ENCODE data around the gene USP48.

Gene USP48

GRCh38 chr1:21638531-21639341 is 144.2 kb downstream of the USP48 start (continued):
- no peak for TF ChIP-seq ZNF140 (tag by site-specific recombination; IDR thresholded peaks at IDR 0.05)

GRCh38 chr1:21637514-21637913 is 145.4 kb downstream of the USP48 start:
- TF ChIP-seq ZNF544 (tag by site-specific recombination; IDR thresholded peaks at IDR 0.05): no peak
- TF ChIP-seq ZNF146 (tag by site-specific recombination; IDR thresholded peaks at IDR 0.05): peak; percentile 81; the same call in 1 of the 2 replicates
- Histone ChIP-seq H3K36me3 (ENCODE audit: control insufficient read depth in 2 of 2, insufficient read depth in 1 of 2, low read length in 2 of 2) (no peaks in the 10 kb centered on the region), H3K27ac (ENCODE audit: extremely low read depth, low read depth, low read length) (no peak overlapping the region), H3K9me3 (ENCODE audit: control insufficient read depth, insufficient read depth, low read depth, low read length) (no peaks in the 10 kb centered on the region), H3K4me3 (ENCODE audit: low read depth, low read length) (no peak overlapping the region), H3K4me1 (ENCODE audit: control insufficient read depth, insufficient read depth, low read length) (peaks cover 5% of the 10 kb centered on the region)
- CTCF ChIA-PET: no interaction called here
- POLR2A ChIA-PET: no interaction called here

- POLR2A ChIA-PET: no interaction called here
- TF ChIP-seq ZNF664 (tag by site-specific recombination; IDR thresholded peaks at IDR 0.05): peak; percentile 91
- no peak for TF ChIP-seq PRDM1 (tag by site-specific recombination; IDR thresholded peaks at IDR 0.05)
- Histone ChIP-seq H3K4me1 (ENCODE audit: control insufficient read depth, insufficient read depth, low read length) (peaks cover 5% of the 10 kb centered on the region), H3K9me3 (ENCODE audit: control insufficient read depth, insufficient read depth, low read depth, low read length) (no peaks in the 10 kb centered on the region), H3K4me3 (ENCODE audit: low read depth, low read length) (no peak overlapping the region), H3K27ac (ENCODE audit: extremely low read depth, low read depth, low read length) (no peak overlapping the region), H3K36me3 (ENCODE audit: control insufficient read depth in 2 of 2, insufficient read depth in 1 of 2, low read length in 2 of 2) (no peaks in the 10 kb centered on the region)
- CTCF ChIA-PET: no interaction called here
Observed at GRCh38 chr1:21636029-21636428, 146.9 kb downstream of the USP48 start.

- Histone ChIP-seq H3K9me3 (ENCODE audit: control insufficient read depth, insufficient read depth, low read depth, low read length) (no peaks in the 10 kb centered on the region), H3K4me3 (ENCODE audit: low read depth, low read length) (no peak overlapping the region), H3K36me3 (ENCODE audit: control insufficient read depth in 2 of 2, insufficient read depth in 1 of 2, low read length in 2 of 2) (no peaks in the 10 kb centered on the region), H3K27ac (ENCODE audit: extremely low read depth, low read depth, low read length) (no peak overlapping the region), H3K4me1 (ENCODE audit: control insufficient read depth, insufficient read depth, low read length) (peaks cover 5% of the 10 kb centered on the region)
- ChIA-PET POLR2A (no interaction called here), CTCF (no interaction called here)
- TF ChIP-seq ZNF558 (tag by site-specific recombination; IDR thresholded peaks at IDR 0.05) (no peak), ZNF23 (tag by site-specific recombination; IDR thresholded peaks at IDR 0.05; ENCODE audit: borderline replicate concordance) (no peak), GLIS2 (tag by site-specific recombination; IDR thresholded peaks at IDR 0.05) (0 out of 2 replicates have a peak, but pooled peaks have one; percentile 45), ZBTB17 (tag by site-specific recombination; IDR thresholded peaks at IDR 0.05) (peak; percentile 74; the same call in 1 of the 2 replicates), GLIS1 (tag by site-specific recombination; IDR thresholded peaks at IDR 0.05) (peak; percentile 54; the same call in 1 of the 2 replicates), ZFHX2 (tag by site-specific recombination; conservative IDR thresholded peaks at IDR 0.05) (peak; percentile 86), EGR2 (tag by site-specific recombination; IDR thresholded peaks at IDR 0.05; ENCODE audit: low read depth) (peak; percentile 97), REPIN1 (tag by site-specific recombination; IDR thresholded peaks at IDR 0.05; ENCODE audit: low read depth) (no peak), ZNF133 (tag by site-specific recombination; IDR thresholded peaks at IDR 0.05) (no peak)
Observed at GRCh38 chr1:21634806-21635535, 148.0 kb downstream of the USP48 start.

GRCh38 chr1:21633992-21634805 is 148.8 kb downstream of the USP48 start:
- no peak overlapping the region for H3K27ac ChIP-seq (ENCODE audit: extremely low read depth, low read depth, low read length)
- H3K4me3 ChIP-seq (ENCODE audit: low read depth, low read length): no peak overlapping the region
- H3K9me3 ChIP-seq (ENCODE audit: control insufficient read depth, insufficient read depth, low read depth, low read length): no peaks in the 10 kb centered on the region
- H3K36me3 ChIP-seq (ENCODE audit: control insufficient read depth in 2 of 2, insufficient read depth in 1 of 2, low read length in 2 of 2): no peaks in the 10 kb centered on the region
- POLR2A ChIA-PET: no interaction called here
- TF ChIP-seq ZSCAN16 (tag by site-specific recombination; IDR thresholded peaks at IDR 0.05): no peak
- TF ChIP-seq SALL2 (tag by site-specific recombination; IDR thresholded peaks at IDR 0.05; ENCODE audit: borderline replicate concordance): no peak
- no peak for TF ChIP-seq ZNF521 (tag by site-specific recombination; IDR thresholded peaks at IDR 0.05)
- TF ChIP-seq ZNF138 (tag by site-specific recombination; IDR thresholded peaks at IDR 0.05; ENCODE audit: borderline replicate concordance): no peak
- TF ChIP-seq KLF17 (tag by site-specific recombination; IDR thresholded peaks at IDR 0.05): no peak
- no peak for TF ChIP-seq KLF8 (tag by site-specific recombination; IDR thresholded peaks at IDR 0.05)
- TF ChIP-seq FEZF1 (tag by site-specific recombination; IDR thresholded peaks at IDR 0.05): no peak
- TF ChIP-seq ZNF433 (tag by site-specific recombination; IDR thresholded peaks at IDR 0.05; ENCODE audit: low read depth): no peak
- CTCF ChIA-PET: no interaction called here
- peaks cover 3% of the 10 kb centered on the region for H3K4me1 ChIP-seq (ENCODE audit: control insufficient read depth, insufficient read depth, low read length)
